OCI-LY1 (cell line): ENCODE measurements around the gene PSAP.

Experiments used
- CTCF ChIP-seq: fragments of 200-600 bp; sonication (generic), shearing (Covaris generic); IDR thresholded peaks from 2 replicates; pipeline ENCODE4 v1.5.1; 2017; ENCODE audit warnings: mild to moderate bottlenecking, antibody characterized with exemption, low read length, moderate library complexity, mixed read lengths
- EZH2 ChIP-seq: fragments of 200-600 bp; sonication (generic), shearing (Covaris generic); IDR thresholded peaks from 2 replicates; pipeline ENCODE4 v1.8.0; 2017; ENCODE audit warnings: borderline replicate concordance, mixed run types, mild to moderate bottlenecking, antibody characterized with exemption, low read length, moderate library complexity, mixed read lengths

- no peak for TF ChIP-seq CTCF
- TF ChIP-seq EZH2, result no peak
Measured at GRCh38 chr10:71846816-71847215, 4.2 kb downstream of the PSAP start.
